ENCODE measurements around the gene GALNT13. TPM values are rescaled to one million over a fixed set of nuclear protein-coding genes. Genes with fewer than 3 reads are reported as not detected.
"Not testable (repeated sequence)": the region's sequence is repeated elsewhere in the genome, so short reads cannot be mapped to it uniquely, and the experiment has no call there.

The GALNT13 gene
- total RNA-seq, 1 donor from 2014 or later: 0.20 TPM

GRCh38 chr2:154408786-154409185 is 537.1 kb downstream of the GALNT13 start:
- DNase-seq (ENCODE audit: low read depth in 2 of 2): no peak

GRCh38 chr2:154422251-154422650 is 550.5 kb downstream of the GALNT13 start:
- DNase-seq (ENCODE audit: low read depth in 2 of 2): no peak

GRCh38 chr2:154425994-154426393 is 554.3 kb downstream of the GALNT13 start:
- DNase-seq (ENCODE audit: low read depth in 2 of 2): peak in 1 of 2 donors; percentile 1

GRCh38 chr2:154427453-154427852 is 555.7 kb downstream of the GALNT13 start:
- no peak for DNase-seq (ENCODE audit: low read depth in 2 of 2)

GRCh38 chr2:154428022-154428421 is 556.3 kb downstream of the GALNT13 start:
- DNase-seq (ENCODE audit: low read depth in 2 of 2): no peak

DNA sequence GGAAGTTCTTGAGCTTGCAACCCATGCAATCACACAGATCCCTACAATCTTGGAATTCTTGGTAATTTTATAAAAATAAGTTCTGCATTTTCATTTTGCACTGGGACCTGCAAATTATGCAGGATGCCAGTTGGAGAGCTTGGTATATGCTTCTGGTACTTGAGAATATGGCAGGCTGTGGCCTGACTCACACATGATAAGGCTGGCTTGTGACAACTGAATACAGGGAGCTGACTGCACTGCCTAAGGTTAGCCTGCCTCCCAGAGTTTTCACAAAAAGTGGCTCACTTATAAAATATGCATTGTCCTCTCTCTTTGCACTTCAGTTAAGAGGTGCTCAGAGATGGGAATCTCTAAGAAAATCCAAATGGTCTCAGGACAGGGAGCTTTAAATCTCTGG is 561.3 kb downstream of the GALNT13 start:
- DNase-seq (ENCODE audit: low read depth in 2 of 2): no peak

- DNase-seq (ENCODE audit: low read depth in 2 of 2): no peak
These were observed 565.4 kb downstream of the GALNT13 start for GRCh38 chr2:154437104-154437503.

DNA sequence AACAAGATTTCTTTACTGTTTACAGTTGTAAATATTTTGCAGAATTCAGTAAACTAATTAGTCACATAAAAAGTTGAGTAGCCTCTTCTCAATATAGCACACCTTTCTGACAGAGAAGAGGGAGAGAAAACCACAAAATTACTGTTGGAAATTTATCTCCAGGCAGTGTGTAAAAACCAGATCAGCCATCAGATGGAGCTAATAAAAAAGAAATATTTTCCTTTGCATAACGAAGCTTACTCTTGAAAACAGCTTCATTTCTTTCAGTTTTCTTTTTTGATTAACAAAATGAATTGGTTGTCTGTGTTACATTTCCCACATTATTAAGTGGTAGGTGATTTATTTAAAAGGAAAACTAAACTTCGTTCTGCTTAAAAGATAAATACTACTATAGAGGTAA is 567.4 kb downstream of the GALNT13 start:
- DNase-seq (ENCODE audit: low read depth in 2 of 2): no peak

GRCh38 chr2:154443919-154444318 is 572.2 kb downstream of the GALNT13 start:
- DNase-seq (ENCODE audit: low read depth in 2 of 2): no peak

DNA sequence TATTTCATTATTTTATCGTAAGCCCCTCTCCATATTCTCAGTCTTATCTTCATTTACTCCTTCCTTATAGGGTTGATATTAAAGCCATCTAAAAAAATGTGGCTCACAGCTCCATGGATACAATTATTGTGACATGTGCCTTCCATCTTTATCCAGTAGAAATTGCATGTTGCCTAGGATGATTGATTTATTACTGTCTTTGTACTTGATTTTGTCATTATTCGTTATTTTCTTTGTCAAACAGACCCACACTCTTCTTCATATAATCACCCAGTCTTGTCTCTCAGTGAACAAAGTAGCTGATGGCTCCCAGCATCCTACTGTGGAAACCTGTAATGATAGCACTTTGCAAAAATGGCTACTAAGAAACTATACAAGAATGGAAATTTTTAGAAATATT is 574.6 kb downstream of the GALNT13 start:
- no peak for DNase-seq (ENCODE audit: low read depth in 2 of 2)

GRCh38 chr2:154447727-154448418 is 576.2 kb downstream of the GALNT13 start:
- no peak for DNase-seq (ENCODE audit: low read depth in 2 of 2)

- no peak for DNase-seq (ENCODE audit: low read depth in 2 of 2)
These were observed 578.4 kb downstream of the GALNT13 start for GRCh38 chr2:154449951-154450658.

GRCh38 chr2:154452471-154452870 is 580.7 kb downstream of the GALNT13 start:
- no peak for DNase-seq (ENCODE audit: low read depth in 2 of 2)

DNA sequence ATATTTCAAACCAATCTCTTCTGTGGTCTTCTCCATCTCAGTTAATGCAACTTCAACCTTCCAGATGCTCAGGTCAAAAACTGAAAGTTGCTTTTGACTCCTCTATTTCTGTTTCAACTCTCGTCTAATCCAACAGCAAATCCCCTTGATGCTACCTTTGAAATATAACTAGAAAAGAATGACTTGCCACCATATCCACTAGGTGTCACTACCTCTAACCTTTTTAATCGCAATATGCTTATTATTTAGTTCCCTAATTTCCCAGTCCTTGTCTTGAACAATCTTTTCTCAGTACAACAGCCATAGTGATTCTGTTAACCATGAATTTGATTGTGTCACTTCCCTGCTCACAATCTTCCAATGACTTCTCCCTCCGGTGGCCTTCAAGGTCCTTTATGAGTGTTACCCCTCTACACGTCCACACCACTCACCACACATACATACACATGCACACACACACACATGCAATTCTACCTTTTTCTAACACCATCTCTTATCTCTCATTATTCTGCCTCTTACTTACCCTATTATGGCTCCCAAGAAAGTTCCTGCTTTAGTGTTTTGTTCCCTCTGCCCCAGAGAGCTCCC is 581.3 kb downstream of the GALNT13 start:
- DNase-seq (ENCODE audit: low read depth in 2 of 2): peak in 1 of 2 donors; percentile 3

GRCh38 chr2:154455166-154455565 is 583.4 kb downstream of the GALNT13 start:
- DNase-seq (ENCODE audit: low read depth in 2 of 2): no peak

DNA sequence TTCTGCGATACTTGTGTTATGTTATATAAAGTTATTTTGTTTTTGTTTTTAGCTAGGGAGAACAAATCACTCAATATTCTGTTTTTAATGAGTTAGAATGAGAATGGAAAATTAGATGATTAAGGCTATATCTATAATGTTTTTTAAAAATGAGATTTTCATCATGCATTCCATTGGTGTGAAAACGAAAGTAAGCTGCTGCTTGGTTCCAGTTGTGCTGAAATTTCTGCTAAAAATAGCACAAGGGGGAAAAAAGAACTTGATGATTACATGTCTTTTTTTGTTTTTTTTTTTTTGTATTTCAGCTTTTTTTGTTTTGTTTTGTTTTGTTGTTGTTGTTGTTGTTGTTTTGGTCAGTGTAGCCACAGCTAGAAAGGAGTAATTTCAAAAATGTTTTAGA is 584.1 kb downstream of the GALNT13 start:
- no peak for DNase-seq (ENCODE audit: low read depth in 2 of 2)

DNA sequence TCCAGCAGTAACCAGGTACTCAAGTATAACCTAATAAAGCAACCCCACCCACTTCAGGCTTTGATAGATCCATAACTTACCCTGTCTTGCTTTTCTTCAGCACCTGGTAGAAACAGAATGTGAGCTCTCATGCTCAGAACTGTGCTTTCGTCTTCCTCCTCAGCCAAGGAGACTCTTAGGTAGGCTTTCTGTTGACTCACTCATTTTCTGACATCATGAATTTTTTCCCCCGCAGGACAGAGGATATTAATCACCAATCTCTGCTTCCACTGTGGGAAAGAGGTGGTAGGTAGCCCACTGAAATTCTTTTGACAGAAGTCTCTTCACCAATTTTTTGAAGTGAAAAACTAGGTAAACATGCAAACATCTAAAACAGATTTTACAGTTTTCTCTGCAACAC is 585.6 kb downstream of the GALNT13 start:
- DNase-seq (ENCODE audit: low read depth in 2 of 2): no peak

DNA sequence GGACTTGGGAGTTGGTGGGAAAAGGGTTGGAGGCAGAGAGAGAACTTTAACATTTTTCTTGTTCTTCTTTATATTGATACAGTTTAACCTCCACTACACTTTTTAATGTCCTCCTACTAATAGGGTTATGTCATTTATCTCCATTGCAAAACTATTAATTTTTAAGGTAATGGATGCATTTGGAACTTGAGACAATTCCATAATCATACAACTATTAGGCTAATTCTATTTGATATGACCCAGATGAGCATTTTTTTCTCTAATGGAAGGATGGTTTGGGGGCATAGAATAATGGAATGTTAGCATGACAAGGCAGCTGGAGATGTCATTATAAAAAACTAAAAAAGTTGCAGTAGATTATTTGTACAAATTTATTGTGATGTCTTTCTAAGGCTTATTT is 587.6 kb downstream of the GALNT13 start:
- no peak for DNase-seq (ENCODE audit: low read depth in 2 of 2)

DNA sequence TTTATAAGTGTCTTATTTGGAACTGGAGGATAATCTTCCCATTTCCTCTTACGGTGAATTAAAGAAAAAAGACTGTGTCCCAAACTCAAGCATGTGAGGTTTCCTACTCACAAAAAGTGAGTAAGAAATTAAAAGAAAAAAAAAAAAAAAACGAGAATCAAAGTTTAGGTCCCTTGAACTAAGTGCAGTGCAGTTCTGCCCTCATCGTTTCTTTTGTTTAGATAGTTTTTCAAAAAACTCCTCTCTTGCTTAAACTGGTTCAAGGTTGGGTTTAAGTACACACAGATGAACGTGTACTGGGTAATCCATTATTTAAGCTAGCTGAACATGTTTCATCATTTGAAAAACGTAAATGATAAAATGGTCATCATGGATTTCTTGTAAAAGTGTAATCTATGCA is 590.9 kb downstream of the GALNT13 start:
- DNase-seq (ENCODE audit: low read depth in 2 of 2): no peak

GRCh38 chr2:154466226-154466625 is 594.5 kb downstream of the GALNT13 start:
- DNase-seq (ENCODE audit: low read depth in 2 of 2): no peak

- DNase-seq (ENCODE audit: low read depth in 2 of 2): no peak
These were observed 598.7 kb downstream of the GALNT13 start for GRCh38 chr2:154470376-154470775.

GRCh38 chr2:154471492-154471891 is 599.8 kb downstream of the GALNT13 start:
- not testable (repeated sequence) for DNase-seq (ENCODE audit: low read depth in 2 of 2)

DNA sequence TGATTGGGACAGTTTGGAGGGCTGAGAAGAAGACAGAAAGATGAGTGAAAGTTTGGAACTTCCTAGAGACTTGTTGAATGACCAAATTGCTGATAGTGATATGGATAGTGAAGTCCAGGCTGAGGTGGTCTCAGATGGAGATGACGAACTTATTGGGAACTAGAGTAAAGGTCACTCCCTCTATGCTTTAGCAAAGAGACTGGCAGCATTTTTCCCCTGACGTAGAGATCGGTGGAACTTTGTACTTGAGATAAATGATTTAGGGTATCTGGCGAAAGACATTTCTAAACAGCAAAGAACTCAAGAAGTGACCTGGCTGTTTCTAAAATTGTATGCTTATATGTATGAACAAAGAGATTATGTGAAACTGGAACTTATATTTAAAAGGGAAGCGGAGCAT is 605.6 kb downstream of the GALNT13 start:
- DNase-seq (ENCODE audit: low read depth in 2 of 2): no peak

Measured in lung microvascular endothelial cell (primary cell).